ENCODE measurements around the gene IL23R. TPM values are rescaled to one million over a fixed set of nuclear protein-coding genes. Genes with fewer than 3 reads are reported as not detected.
A peak's percentile ranks its signal among the peaks of the same experiment; 100 is the strongest.
"Not testable (repeated sequence)": the region's sequence is repeated elsewhere in the genome, so short reads cannot be mapped to it uniquely, and the experiment has no call there.

The IL23R gene
- total RNA-seq, 1 experiment from 2014 or later: 1.5 TPM

DNA sequence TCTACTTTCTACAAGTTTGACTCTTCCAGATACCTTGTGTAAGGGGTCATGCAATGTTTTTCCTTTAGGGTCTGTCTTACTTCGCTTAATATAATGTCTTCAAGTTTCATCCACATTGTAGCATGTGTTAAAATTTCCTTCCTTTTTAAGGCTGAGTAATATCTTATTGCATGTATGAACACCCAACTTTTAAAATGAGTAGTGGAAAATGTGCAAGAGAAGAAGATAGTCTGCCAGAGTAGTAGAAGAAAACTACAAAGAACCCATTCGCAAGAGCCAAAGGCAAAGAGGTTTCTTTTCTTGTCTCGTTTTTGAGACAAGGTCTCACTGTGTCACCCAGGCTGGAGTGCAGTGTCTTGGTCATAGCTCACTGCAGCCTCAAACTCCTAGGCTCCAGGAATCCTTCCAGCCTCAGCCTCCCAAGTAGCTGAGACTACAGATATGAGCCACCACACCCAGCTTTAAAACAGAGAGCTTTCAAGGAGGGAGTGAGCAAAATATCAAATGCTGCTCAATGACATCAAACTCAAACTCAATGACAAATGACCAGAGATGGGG, 9.4 kb downstream of the IL23R start:
- no peak for DNase-seq (ENCODE audit: low read depth, low spot score)
- in situ Hi-C loops (cut with HindIII; ENCODE audit: low pct_unique_long_range_greater_than_20kb, low sequenced_read_pairs): no loop called here

DNA sequence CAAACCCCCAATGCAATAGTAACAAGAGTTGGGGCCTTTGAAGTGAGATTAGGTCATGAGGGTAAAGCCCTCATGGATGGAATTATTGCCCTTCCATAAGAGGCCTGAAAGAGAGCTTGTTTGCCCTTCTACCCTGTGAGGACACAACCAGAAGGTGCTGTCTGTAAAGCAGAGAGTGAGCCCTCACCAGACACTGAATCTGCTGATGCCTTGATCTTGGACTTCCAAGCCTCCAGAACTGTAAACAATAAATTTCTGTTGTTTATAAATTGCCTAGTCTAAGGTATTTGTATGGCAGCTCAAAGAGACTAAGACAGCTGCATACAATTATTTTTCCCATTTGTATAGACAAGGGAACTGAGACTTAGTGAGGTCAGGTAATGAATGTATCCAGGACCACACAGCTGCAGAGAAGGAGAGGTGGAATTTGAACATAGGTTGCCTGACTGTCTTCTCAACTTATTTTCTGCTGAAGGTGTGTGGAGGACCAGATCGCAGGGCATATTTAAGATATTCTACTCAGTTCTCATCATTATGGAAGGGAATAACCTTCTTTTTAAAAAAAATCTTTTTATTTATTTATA, 18.7 kb downstream of the IL23R start:
- DNase-seq (ENCODE audit: low read depth, low spot score): no peak
- in situ Hi-C loops (cut with HindIII; ENCODE audit: low pct_unique_long_range_greater_than_20kb, low sequenced_read_pairs): no loop called here

DNA sequence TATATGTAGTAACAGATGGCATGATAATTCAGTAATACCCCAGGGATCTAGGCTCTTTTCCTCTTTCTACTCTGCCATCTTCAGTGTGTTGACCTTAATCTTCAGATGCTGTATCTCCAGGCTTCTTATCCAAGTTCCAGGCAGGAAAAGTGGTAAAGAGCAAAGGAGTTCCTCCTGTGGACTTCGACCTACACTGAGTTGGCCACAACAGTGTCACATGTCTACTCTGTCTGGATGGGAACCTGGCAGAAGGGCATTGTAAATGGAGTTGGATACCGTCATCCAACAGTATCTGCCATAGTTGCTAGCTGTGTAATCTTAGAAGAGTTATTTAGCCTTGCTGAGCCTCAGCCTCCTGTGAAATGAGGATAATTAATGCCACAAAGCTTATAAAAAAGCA, 21.9 kb downstream of the IL23R start:
- DNase-seq (ENCODE audit: low read depth, low spot score): no peak
- in situ Hi-C loops (cut with HindIII; ENCODE audit: low pct_unique_long_range_greater_than_20kb, low sequenced_read_pairs): no loop called here

DNA sequence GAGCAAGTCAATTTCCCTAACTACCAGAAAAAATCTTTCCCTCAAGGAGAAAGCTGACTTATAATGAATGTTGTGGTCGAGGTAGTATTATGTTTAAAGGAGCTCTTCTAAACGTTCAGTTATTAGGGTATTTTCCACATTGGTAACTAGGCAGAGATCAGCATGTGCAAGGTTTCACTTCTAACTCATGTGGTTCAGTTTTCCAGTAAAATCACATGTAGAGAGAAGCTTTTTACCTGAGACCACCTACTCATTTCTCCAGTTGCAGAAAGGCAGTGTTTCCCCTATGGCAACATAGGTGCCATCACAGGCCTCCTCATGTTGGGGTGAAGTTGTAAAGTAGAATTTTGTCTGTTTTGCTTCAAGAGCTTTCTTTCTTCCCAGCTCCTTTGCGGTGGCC, 23.7 kb downstream of the IL23R start:
- no peak for DNase-seq (ENCODE audit: low read depth, low spot score)
- in situ Hi-C loops (cut with HindIII; ENCODE audit: low pct_unique_long_range_greater_than_20kb, low sequenced_read_pairs): no loop called here

DNA sequence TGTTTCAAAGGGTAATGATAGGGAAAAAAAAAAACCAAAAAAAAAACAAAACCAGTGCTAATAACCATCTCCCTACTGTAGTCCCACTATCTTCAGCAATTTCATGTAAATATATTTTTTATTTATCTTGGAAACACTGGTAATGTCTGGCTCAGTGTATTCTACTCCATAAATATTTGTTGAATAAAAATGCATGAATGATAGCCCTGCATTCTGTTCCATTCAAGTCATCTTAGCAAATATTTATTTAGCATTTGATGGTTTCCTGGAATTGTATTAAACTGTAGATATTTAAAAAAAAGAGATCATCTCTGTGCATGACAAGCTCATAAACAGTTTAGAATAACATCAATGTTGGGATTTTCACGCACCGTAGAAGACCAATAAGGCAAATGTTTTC, 24.2 kb downstream of the IL23R start:
- in situ Hi-C loops (cut with HindIII; ENCODE audit: low pct_unique_long_range_greater_than_20kb, low sequenced_read_pairs): no loop called here
- DNase-seq (ENCODE audit: low read depth, low spot score): no peak

DNA sequence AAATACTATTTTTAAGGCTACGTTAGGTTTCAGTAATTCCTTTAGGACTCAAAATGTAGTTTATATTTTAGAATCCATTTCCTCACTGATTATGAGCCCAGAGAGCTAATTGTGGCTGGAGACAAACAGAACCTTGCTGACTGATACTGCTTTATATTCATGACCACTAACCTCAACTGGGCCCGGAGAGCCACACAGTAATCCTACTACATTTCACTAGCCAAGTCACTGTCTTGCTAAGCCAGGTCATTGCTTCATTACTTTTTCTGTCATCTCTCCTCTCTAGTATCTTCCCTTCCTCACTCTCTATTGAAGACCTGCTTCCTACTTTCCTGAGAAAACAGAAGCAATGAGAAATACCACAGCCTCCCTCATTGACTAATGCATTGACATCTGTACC, 24.7 kb downstream of the IL23R start:
- in situ Hi-C loops (cut with HindIII; ENCODE audit: low pct_unique_long_range_greater_than_20kb, low sequenced_read_pairs): no loop called here

DNA sequence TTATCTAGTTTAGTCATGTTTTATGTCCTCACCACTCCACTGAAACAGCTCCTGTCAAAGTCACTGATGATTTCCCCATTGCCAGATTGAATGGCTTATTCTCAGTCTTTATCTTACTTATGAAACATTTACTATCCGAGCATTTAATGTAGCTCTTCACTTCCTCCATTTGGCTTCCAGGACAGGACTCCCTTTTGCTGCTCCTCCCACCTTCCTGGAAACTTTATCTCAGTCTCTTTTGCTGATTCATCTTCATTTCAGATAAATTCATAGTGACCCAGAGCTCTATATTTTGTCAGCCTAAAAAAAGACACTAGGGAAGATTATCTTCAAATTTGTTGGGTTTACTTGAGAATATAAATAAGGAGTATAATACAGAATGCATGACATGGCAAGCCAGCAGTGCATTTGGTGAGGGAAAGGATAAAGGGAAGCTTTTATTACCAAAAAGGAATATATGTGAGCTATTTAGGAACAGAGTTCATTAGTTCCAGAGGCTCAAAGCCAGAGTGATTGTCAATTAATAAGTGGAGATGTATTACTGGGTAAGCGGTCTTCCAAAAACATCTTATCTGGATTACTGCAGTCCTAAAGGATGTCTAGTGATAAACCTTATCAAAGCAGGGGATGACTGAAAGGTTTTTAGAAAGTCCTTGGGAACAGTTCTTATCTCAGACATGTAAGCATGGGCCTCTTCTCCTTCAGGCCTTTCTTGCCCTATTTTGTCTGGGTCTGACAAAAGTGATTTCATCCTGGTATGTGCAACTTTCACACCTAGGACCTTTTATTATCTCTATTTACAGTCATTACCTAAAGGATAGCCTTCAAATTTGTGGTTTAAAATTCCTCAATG, 25.6 kb downstream of the IL23R start:
- in situ Hi-C loops (cut with HindIII; ENCODE audit: low pct_unique_long_range_greater_than_20kb, low sequenced_read_pairs): no loop called here
- no peak for DNase-seq (ENCODE audit: low read depth, low spot score)

More for the DNA sequence above, 24.7 kb downstream of the IL23R start:
- DNase-seq (ENCODE audit: low read depth, low spot score): no peak

DNA sequence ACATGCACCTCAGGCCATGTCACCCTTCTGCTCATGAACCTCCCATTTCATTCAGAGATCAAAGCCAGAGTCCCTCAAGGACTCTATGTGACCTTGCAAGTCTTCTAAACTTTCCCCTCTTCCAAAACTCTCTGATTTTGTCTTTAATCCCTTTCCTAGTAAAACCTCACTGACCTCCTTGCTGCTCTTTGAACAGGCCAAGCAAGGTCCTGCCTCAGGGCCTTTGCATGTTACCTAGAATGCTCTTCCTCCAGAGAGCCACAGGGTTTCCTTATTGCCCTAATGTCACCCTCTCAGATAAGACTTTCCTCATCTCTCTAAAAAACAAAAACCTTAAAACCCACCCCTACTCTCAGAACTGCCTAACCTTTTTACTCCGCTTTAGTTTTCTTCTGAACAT, 26.6 kb downstream of the IL23R start:
- no peak for DNase-seq (ENCODE audit: low read depth, low spot score)
- in situ Hi-C loops (cut with HindIII; ENCODE audit: low pct_unique_long_range_greater_than_20kb, low sequenced_read_pairs): no loop called here

DNA sequence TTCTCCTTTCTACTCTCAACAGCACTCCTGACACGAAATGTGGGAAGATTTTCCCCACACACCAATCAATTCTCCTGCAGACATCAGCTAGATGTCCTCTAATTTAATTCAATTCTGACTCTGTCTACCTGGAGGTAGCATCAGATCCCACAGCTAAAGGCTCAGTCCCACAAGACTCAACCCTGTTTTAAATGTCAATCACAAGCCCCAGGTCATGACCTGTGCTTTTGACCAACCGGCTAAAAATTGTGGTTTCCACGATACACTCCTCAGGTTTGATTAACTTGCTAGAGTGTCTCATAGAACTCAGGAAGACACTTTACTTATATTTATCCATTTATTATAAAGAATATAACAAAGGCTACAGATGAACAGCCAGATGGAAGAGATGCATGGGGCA, 27.4 kb downstream of the IL23R start:
- DNase-seq (ENCODE audit: low read depth, low spot score): no peak
- in situ Hi-C loops (cut with HindIII; ENCODE audit: low pct_unique_long_range_greater_than_20kb, low sequenced_read_pairs): no loop called here

DNA sequence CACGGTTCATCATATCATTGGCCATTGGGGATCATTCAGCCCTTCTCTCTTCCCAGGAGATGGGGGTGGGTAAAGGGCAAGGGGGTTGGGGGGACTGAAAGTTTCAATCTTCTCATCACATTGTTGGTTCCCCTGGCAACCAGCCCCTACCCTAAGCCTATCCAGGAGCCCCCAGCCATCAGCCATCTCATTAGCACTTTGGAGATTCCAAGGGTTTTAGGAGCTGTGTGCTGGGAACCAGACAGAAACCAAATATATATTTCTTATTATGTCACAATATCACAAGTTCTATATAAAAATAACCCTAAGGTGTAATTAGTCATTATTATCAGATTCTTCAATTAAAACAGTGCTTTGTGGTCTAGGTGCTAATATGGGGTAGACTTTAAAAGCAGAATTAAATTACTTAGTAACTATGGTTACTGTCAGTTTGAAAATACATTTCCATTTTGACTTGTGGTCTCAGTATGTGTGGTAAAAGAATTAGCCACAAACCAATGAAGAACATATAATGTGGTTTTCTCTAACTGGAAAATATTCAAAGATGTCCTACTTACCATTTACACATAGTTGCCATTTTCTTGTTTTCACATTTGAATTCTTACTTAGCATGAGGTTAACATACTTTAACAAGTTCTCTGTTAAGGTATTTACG, 28.1 kb downstream of the IL23R start:
- no peak for DNase-seq (ENCODE audit: low read depth, low spot score)
- in situ Hi-C loops (cut with HindIII; ENCODE audit: low pct_unique_long_range_greater_than_20kb, low sequenced_read_pairs): no loop called here

DNA sequence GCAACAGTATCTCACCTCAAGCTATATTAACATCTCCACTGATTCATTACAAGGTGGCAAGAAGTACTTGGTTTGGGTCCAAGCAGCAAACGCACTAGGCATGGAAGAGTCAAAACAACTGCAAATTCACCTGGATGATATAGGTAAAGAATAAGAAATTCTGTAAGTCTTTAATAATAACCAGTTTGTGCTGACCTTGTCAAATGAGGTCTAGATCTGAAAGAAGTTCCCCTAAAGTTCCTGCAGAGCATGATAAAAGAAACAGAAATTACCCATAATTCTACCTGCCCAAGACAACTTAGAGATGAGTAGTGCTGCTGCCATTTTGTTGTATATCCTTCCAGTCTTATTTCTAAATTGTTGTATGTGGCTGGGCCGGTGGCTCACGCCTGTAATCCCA, 34.5 kb downstream of the IL23R start:
- in situ Hi-C loops (cut with HindIII; ENCODE audit: low pct_unique_long_range_greater_than_20kb, low sequenced_read_pairs): no loop called here
- DNase-seq (ENCODE audit: low read depth, low spot score): no peak

DNA sequence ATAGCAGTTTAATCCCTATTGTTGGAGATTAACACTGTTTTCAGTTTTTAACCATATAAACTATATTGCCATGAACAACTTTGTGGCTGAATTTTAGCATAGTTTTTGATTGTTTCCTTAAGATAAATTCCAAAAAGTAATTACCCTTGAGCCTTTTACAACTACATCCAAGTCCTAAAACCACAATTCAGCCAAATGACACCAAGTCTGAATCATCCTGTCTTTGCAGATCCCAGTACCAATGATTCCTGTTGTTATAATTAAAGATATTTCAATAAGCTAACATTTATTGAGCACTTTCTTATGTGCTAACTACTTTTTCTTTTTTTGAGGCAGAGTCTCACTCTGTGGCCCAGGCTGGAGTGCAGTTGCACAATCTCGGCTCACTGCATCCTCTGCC, 35.6 kb downstream of the IL23R start:
- in situ Hi-C loops (cut with HindIII; ENCODE audit: low pct_unique_long_range_greater_than_20kb, low sequenced_read_pairs): no loop called here
- DNase-seq (ENCODE audit: low read depth, low spot score): no peak

DNA sequence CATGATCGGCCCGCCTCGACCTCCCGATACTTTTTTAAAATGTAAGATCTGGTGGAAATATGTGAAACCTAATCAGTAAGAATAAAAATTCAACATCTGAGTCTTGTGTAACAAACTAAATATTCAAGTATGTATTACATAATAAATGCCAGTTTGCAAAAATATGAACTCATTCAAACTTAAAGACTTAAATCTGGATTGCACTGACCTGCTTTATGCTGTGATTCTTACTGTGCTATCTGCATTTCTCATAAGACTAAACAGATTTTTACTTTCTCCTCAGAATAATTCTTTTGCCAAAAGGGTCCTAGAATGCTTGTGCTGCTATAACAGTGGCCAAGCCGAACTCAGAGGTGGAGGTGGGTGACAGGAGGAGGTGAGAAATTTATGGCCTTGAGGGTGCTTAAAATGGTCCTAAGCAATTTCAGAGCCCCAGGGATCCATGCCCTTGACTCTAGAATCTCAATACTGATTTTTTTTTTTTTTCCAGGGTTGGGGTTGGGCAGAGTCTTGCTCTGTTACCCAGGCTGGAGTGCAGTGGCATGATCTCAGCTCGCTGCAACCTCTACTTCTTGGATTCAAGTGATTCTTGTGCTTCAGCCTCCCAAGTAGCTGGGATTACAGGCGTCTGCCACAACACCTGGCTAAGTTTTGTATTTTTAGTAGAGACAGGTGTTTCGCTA, 38.2 kb downstream of the IL23R start:
- no peak for DNase-seq (ENCODE audit: low read depth, low spot score)
- in situ Hi-C loops (cut with HindIII; ENCODE audit: low pct_unique_long_range_greater_than_20kb, low sequenced_read_pairs): no loop called here

DNA sequence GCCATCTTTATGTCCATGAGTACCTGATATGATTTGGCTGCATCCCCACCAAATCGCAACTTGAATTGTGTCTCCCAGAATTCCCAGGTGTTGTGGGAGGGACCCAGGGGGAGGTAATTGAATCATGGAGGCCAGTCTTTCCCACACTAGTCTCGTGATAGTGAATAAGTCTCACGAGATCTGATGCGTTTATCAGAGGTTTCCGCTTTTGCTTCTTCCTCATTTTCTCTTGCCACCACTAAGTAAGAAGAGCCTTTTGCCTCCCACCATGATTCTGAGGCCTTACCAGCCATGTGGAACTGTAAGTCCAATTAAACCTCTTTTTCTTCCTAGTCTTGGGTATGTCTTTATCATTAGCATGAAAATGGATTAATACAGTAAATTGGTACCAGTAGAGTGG, 41.1 kb downstream of the IL23R start:
- in situ Hi-C loops (cut with HindIII; ENCODE audit: low pct_unique_long_range_greater_than_20kb, low sequenced_read_pairs); DNase-seq (ENCODE audit: low read depth, low spot score): not testable (repeated sequence)

DNA sequence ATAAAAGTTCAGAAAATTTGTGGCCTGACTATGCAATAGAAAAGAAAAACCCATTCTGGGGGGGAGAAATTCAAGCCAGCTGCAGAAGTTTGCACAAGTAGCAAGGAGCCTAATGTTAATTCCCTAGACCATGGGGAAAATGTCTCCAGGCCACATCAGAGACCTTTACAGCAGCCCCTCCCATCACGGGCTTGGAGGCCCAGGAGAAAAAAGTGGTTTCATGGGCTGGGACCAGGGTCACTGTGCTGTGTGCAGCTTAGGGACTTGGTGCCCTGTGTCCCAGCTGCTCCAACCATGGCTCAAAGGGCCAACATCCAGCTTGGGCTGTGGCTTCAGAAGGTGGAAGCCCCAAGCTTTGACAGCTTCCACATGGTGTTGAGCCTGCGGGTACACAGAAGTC, 42.0 kb downstream of the IL23R start:
- DNase-seq (ENCODE audit: low read depth, low spot score): no peak
- in situ Hi-C loops (cut with HindIII; ENCODE audit: low pct_unique_long_range_greater_than_20kb, low sequenced_read_pairs): no loop called here

DNA sequence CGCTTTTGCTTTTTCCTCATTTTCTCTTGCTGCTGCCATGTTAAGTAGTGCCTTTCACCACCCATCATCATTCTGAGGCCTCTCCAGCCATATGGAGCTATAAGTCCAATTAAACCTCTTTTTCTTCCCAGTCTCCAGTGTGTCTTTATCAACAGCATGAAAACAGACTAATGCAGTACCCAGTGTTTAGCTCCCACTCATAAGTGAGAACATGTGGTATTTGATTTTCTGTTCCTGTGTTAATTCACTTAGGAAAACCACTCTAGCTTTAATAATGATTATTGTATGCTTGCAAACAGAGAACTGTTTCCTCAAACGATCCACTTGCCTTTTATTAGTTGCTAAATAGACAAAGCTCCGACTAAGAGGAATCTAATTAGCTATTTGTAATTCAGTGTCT, 43.3 kb downstream of the IL23R start:
- in situ Hi-C loops (cut with HindIII; ENCODE audit: low pct_unique_long_range_greater_than_20kb, low sequenced_read_pairs): no loop called here
- DNase-seq (ENCODE audit: low read depth, low spot score): no peak

DNA sequence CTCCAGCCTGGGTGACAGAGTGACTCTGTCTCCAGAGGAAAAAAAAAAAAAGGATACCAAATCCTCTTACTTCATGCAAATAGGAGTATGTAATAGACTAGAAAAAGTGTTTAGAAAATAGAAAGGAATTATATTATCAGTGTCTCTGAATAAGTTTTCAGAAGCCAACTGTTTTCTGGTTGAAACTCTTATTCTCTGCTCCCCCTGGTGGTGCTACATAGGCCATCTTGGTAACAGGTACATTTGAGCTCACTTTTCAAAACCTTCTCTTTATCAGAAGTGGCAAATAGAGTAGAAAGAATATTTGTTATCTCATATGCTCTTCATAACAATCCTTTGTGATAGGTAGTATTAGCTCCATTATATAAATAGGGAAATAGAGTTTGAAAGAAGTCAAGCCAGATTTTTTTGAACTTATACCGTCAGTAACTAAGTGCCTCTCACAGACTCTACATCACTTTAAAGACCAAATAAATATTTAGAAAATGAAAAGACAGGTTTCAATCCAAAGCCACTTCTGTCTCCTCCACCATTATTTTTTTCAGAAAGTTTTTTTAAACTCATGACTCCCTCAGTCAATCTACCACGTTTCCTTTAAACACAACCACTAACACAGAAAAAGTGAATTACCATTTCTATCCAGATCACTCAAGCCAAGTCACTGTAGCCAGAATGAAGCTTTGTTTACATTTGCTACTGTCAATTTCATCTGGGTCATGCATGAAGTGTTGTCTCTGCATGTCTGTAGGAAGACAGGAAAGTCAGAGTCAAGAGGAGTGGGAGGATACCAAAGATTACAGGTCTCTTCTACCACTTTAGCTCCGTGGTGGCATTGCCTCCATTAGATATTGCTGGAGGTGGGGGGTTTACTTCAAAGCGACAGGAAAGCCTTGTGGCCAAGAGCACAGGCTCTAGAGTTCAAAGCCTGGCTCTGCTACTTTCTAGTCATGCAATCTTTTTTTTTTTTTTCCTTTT, 45.6 kb downstream of the IL23R start:
- in situ Hi-C loops (cut with HindIII; ENCODE audit: low pct_unique_long_range_greater_than_20kb, low sequenced_read_pairs): no loop called here
- peak; percentile 56 for DNase-seq (ENCODE audit: low read depth, low spot score)

Data from SK-MEL-5 (cell line).